GM21528 (cell line): ENCODE measurements around the gene ADSL.

Experiments
- ATAC-seq: cut with Tn5 transposase; IDR thresholded peaks from one replicate; pipeline ENCODE4 v1.9.1; 2021; ENCODE audit warnings: mild to moderate bottlenecking, moderate library complexity; ENCODE audit not compliant: unreplicated experiment, low FRiP score

ADSL gene

GRCh38 chr22:40326905-40327735 lies 19.2 kb upstream of the ADSL start:
- ATAC-seq, result no peak

GRCh38 chr22:40328546-40329456 lies 17.5 kb upstream of the ADSL start:
- no peak for ATAC-seq

- no peak for ATAC-seq
Observed at GRCh38 chr22:40329466-40329865, 16.8 kb upstream of the ADSL start.

- no peak for ATAC-seq
Observed at GRCh38 chr22:40330086-40330485, 16.2 kb upstream of the ADSL start.

- ATAC-seq, result no peak
Observed at GRCh38 chr22:40330615-40331014, 15.7 kb upstream of the ADSL start.

- ATAC-seq, result no peak
Observed at GRCh38 chr22:40331706-40332105, 14.6 kb upstream of the ADSL start.

GRCh38 chr22:40332319-40332781 lies 13.9 kb upstream of the ADSL start:
- no peak for ATAC-seq

GRCh38 chr22:40334060-40334459 lies 12.2 kb upstream of the ADSL start:
- no peak for ATAC-seq

GRCh38 chr22:40334899-40335298 lies 11.4 kb upstream of the ADSL start:
- ATAC-seq, result no peak

GRCh38 chr22:40335358-40335757 lies 10.9 kb upstream of the ADSL start:
- no peak for ATAC-seq

- no peak for ATAC-seq
Observed at GRCh38 chr22:40340044-40340443, 6.3 kb upstream of the ADSL start.

GRCh38 chr22:40341604-40342003 lies 4.7 kb upstream of the ADSL start:
- no peak for ATAC-seq

GRCh38 chr22:40342521-40342920 lies 3.8 kb upstream of the ADSL start:
- ATAC-seq, result no peak

GRCh38 chr22:40345271-40345670 lies 1.0 kb upstream of the ADSL start:
- ATAC-seq, result no peak

- peak; percentile 21 for ATAC-seq
Observed at GRCh38 chr22:40345815-40346184, 500 bp upstream of the ADSL start.

- ATAC-seq, result no peak
Observed at GRCh38 chr22:40347300-40347699, 1.0 kb downstream of the ADSL start.

- no peak for ATAC-seq
Observed at GRCh38 chr22:40348025-40348658, 1.8 kb downstream of the ADSL start.

GRCh38 chr22:40352763-40353162 lies 6.5 kb downstream of the ADSL start:
- ATAC-seq, result no peak

- no peak for ATAC-seq
Observed at GRCh38 chr22:40361100-40361499, 14.8 kb downstream of the ADSL start.

- ATAC-seq, result no peak
Observed at GRCh38 chr22:40363059-40363458, 16.8 kb downstream of the ADSL start.

GRCh38 chr22:40364431-40364830 lies 18.1 kb downstream of the ADSL start:
- no peak for ATAC-seq
